ENCODE measurements around the gene SH2D1B. TPM values are rescaled to one million over a fixed set of nuclear protein-coding genes. Genes with fewer than 3 reads are reported as not detected.

Gene SH2D1B
- total RNA-seq, 4 donors from 2014 or later, result not detected

GRCh38 chr1:162417650-162418049, 5.7 kb upstream of the SH2D1B start:
- no peak overlapping the region for H3K4me3 ChIP-seq (ENCODE audit: low read depth, poor library complexity, severe bottlenecking)
- no peak for DNase-seq (ENCODE audit: low spot score in 2 of 2)
- intact Hi-C loops (cut with DNase I; ENCODE audit: low total_unique reads), result no loop called here
- 92 to 94% methylated on average over 7 of the region's 7 CpGs for WGBS, 2 donors
- TF ChIP-seq CTCF (IDR thresholded peaks at IDR 0.05), result no peak
- TF ChIP-seq POLR2A (IDR thresholded peaks at IDR 0.05), result no peak

GRCh38 chr1:162416909-162417308, 5.0 kb upstream of the SH2D1B start:
- no peak for TF ChIP-seq CTCF (IDR thresholded peaks at IDR 0.05)
- no peak for TF ChIP-seq POLR2A (IDR thresholded peaks at IDR 0.05)
- intact Hi-C loops (cut with DNase I; ENCODE audit: low total_unique reads), result no loop called here
- no peak for DNase-seq (ENCODE audit: low spot score in 2 of 2)
- WGBS, 2 donors, result 86 to 89% methylated on average over 2 of the region's 2 CpGs
- H3K4me3 ChIP-seq (ENCODE audit: low read depth, poor library complexity, severe bottlenecking), result no peak overlapping the region

- TF ChIP-seq CTCF (IDR thresholded peaks at IDR 0.05) (no peak), POLR2A (IDR thresholded peaks at IDR 0.05) (no peak)
- intact Hi-C loops (cut with DNase I; ENCODE audit: low total_unique reads), result no loop called here
- H3K4me3 ChIP-seq (ENCODE audit: low read depth, poor library complexity, severe bottlenecking), result no peak overlapping the region
- no peak for DNase-seq (ENCODE audit: low spot score in 2 of 2)
Observed at GRCh38 chr1:162416215-162416614, 4.3 kb upstream of the SH2D1B start.

GRCh38 chr1:162407539-162407938, 4.4 kb downstream of the SH2D1B start:
- no peak for DNase-seq (ENCODE audit: low spot score in 2 of 2)
- 95 to 100% methylated on average over 1 of the region's 1 CpG for WGBS, 2 donors
- intact Hi-C loops (cut with DNase I; ENCODE audit: low total_unique reads), result no loop called here
- no peak for TF ChIP-seq CTCF (IDR thresholded peaks at IDR 0.05)
- no peak for TF ChIP-seq POLR2A (IDR thresholded peaks at IDR 0.05)
- no peak overlapping the region for H3K4me3 ChIP-seq (ENCODE audit: low read depth, poor library complexity, severe bottlenecking)

- no peak for DNase-seq (ENCODE audit: low spot score in 2 of 2)
- 86 to 89% methylated on average over 2 of the region's 2 CpGs for WGBS, 2 donors
- no peak for TF ChIP-seq POLR2A (IDR thresholded peaks at IDR 0.05)
- TF ChIP-seq CTCF (IDR thresholded peaks at IDR 0.05), result no peak
- intact Hi-C loops (cut with DNase I; ENCODE audit: low total_unique reads), result no loop called here
- H3K4me3 ChIP-seq (ENCODE audit: low read depth, poor library complexity, severe bottlenecking), result no peak overlapping the region
Observed at GRCh38 chr1:162406811-162407210, 5.1 kb downstream of the SH2D1B start.

GRCh38 chr1:162405800-162406199, 6.1 kb downstream of the SH2D1B start:
- DNase-seq (ENCODE audit: low spot score in 2 of 2), result no peak
- WGBS, 2 donors, result 64 to 71% methylated on average over 5 of the region's 5 CpGs
- TF ChIP-seq CTCF (IDR thresholded peaks at IDR 0.05) (no peak), POLR2A (IDR thresholded peaks at IDR 0.05) (no peak)
- H3K4me3 ChIP-seq (ENCODE audit: low read depth, poor library complexity, severe bottlenecking), result no peak overlapping the region
- intact Hi-C loops (cut with DNase I; ENCODE audit: low total_unique reads), result no loop called here
